GM23338 (cell line): ENCODE data around the gene METTL5.

Experiments
- CREB1 ChIP-seq: fragments of 250-450 bp; sonication (Bioruptor Pico); IDR thresholded peaks from 2 replicates; pipeline ENCODE4 v1.5.0; 2020; ENCODE audit warnings: low read depth, mild to moderate bottlenecking, moderate library complexity
- EZH2 ChIP-seq: fragments of 200-600 bp; sonication (generic); IDR thresholded peaks from one replicate; pipeline ENCODE4 v1.8.0; 2017; ENCODE audit warnings: antibody characterized with exemption, mild to moderate bottlenecking, low read depth; ENCODE audit not compliant: unreplicated experiment
- EZH2phosphoT487 ChIP-seq: fragments of 200-600 bp; sonication (generic); IDR thresholded peaks from one replicate; pipeline ENCODE4 v1.8.1; 2018; ENCODE audit warnings: antibody characterized with exemption; ENCODE audit not compliant: unreplicated experiment
- JUNB ChIP-seq: IDR thresholded peaks from one replicate; pipeline ENCODE4 v1.6.1; 2016; ENCODE audit warnings: antibody characterized with exemption; ENCODE audit not compliant: unreplicated experiment
- NANOG ChIP-seq: IDR thresholded peaks from 2 replicates; pipeline ENCODE4 v1.6.1; 2016; ENCODE audit warnings: antibody characterized with exemption, borderline replicate concordance
- POLR2AphosphoS5 ChIP-seq: IDR thresholded peaks from 2 replicates; pipeline ENCODE4 v1.6.1; 2016; ENCODE audit warnings: antibody characterized with exemption, low read depth
- ZNF114 ChIP-seq: fragments of 250-450 bp; sonication (Bioruptor Pico); IDR thresholded peaks from 2 replicates; pipeline ENCODE4 v1.5.0; 2020; ENCODE audit warnings: mild to moderate bottlenecking, moderate library complexity
- ZNF331 ChIP-seq: fragments of 250-450 bp; sonication (Bioruptor Pico); IDR thresholded peaks from 2 replicates; pipeline ENCODE4 v1.5.0; 2020; ENCODE audit warnings: low read depth, mild to moderate bottlenecking, moderate library complexity
- TF ChIP-seq, protein P1 (sequence below), 2 experiments: fragments of 200-600 bp in 1 of 2; sonication (generic) in 1 of 2; conservative IDR thresholded peaks; 2 replicates each; pipeline versions ENCODE4 v1.5.1 to v1.6.1; 2016 to 2017; ENCODE audit warnings: antibody characterized with exemption in 2 of 2, low read depth in 2 of 2, mild to moderate bottlenecking in 2 of 2, moderate library complexity in 1 of 2
- TF ChIP-seq, protein P2 (sequence below): IDR thresholded peaks from one replicate; pipeline ENCODE4 v1.6.1; 2018; ENCODE audit warnings: antibody characterized with exemption; ENCODE audit not compliant: unreplicated experiment

- TF ChIP-seq, protein P1, sequence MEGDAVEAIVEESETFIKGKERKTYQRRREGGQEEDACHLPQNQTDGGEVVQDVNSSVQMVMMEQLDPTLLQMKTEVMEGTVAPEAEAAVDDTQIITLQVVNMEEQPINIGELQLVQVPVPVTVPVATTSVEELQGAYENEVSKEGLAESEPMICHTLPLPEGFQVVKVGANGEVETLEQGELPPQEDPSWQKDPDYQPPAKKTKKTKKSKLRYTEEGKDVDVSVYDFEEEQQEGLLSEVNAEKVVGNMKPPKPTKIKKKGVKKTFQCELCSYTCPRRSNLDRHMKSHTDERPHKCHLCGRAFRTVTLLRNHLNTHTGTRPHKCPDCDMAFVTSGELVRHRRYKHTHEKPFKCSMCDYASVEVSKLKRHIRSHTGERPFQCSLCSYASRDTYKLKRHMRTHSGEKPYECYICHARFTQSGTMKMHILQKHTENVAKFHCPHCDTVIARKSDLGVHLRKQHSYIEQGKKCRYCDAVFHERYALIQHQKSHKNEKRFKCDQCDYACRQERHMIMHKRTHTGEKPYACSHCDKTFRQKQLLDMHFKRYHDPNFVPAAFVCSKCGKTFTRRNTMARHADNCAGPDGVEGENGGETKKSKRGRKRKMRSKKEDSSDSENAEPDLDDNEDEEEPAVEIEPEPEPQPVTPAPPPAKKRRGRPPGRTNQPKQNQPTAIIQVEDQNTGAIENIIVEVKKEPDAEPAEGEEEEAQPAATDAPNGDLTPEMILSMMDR (conservative IDR thresholded peaks at IDR 0.05; ENCODE audit: low read depth in 2 of 2) = no peak
- TF ChIP-seq, protein P2, sequence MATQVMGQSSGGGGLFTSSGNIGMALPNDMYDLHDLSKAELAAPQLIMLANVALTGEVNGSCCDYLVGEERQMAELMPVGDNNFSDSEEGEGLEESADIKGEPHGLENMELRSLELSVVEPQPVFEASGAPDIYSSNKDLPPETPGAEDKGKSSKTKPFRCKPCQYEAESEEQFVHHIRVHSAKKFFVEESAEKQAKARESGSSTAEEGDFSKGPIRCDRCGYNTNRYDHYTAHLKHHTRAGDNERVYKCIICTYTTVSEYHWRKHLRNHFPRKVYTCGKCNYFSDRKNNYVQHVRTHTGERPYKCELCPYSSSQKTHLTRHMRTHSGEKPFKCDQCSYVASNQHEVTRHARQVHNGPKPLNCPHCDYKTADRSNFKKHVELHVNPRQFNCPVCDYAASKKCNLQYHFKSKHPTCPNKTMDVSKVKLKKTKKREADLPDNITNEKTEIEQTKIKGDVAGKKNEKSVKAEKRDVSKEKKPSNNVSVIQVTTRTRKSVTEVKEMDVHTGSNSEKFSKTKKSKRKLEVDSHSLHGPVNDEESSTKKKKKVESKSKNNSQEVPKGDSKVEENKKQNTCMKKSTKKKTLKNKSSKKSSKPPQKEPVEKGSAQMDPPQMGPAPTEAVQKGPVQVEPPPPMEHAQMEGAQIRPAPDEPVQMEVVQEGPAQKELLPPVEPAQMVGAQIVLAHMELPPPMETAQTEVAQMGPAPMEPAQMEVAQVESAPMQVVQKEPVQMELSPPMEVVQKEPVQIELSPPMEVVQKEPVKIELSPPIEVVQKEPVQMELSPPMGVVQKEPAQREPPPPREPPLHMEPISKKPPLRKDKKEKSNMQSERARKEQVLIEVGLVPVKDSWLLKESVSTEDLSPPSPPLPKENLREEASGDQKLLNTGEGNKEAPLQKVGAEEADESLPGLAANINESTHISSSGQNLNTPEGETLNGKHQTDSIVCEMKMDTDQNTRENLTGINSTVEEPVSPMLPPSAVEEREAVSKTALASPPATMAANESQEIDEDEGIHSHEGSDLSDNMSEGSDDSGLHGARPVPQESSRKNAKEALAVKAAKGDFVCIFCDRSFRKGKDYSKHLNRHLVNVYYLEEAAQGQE = no peak
- TF ChIP-seq ZNF331 (CRISPR knock-in tag) (no peak), POLR2AphosphoS5 (no peak), EZH2 (no peak), JUNB (no peak), EZH2phosphoT487 (no peak), CREB1 (CRISPR knock-in tag) (no peak), ZNF114 (CRISPR knock-in tag) (no peak), NANOG (no peak)
Observed at GRCh38 chr2:169795181-169795580, 29.5 kb downstream of the METTL5 start.
